ENCODE measurements around the gene INO80B. TPM values are rescaled to one million over a fixed set of nuclear protein-coding genes. Genes with fewer than 3 reads are reported as not detected.

Gene INO80B
- 10 to 100 TPM in 6 of 7 donors, 1 to 10 TPM in 1; 9.0 to 42.9 (median 28.6) TPM for total RNA-seq
- 10 to 100 TPM; 36.7 to 50.3 (median 43.7) TPM for polyA plus RNA-seq
- long read RNA-seq, donor 1, transcript INO80B-201 (5 exons, 1,261 nt): major isoform, 12 of 13 reads
- long read RNA-seq, donor 1, partial matches to known transcripts: 0 of 13 reads
- long read RNA-seq, donor 1, other reads (novel, unspliced or antisense): 0 of 13 reads
- long read RNA-seq, donor 2, transcript INO80B-201 (5 exons, 1,261 nt): major isoform, 6 of 6 reads
- long read RNA-seq, donor 2, partial matches to known transcripts: 0 of 6 reads
- long read RNA-seq, donor 2, other reads (novel, unspliced or antisense): 0 of 6 reads

GRCh38 chr2:74454654-74455511, at the start of gene INO80B:
Gene INO80B, plus strand, starts transcription at chr2:74455087. Its CDS starts 30 bp downstream, at chr2:74455117.
- H3K4me1 ChIP-seq: peaks cover 31 to 57% (median 40%) of the 10 kb centered on the region in 6 donors
- intact Hi-C loops (cut with DNase I; ENCODE audit: low total_unique reads): no loop called here
- peaks cover 0 to under 1% (median 0%) of the 10 kb centered on the region in 6 donors for H3K36me3 ChIP-seq
- no peaks in the 10 kb centered on the region for H3K9me3 ChIP-seq
- peak in 4 of 11 experiments; percentile 5 to 32 (median 20) for TF ChIP-seq CTCF (IDR thresholded peaks at IDR 0.05 in 8 of 11, conservative IDR thresholded peaks at IDR 0.05 in 3 of 11)
- peak; percentile 77 to 94 (median 89) for TF ChIP-seq POLR2AphosphoS5 (IDR thresholded peaks at IDR 0.05)
- peak in 1 of 3 donors; percentile 92 for TF ChIP-seq POLR2A (IDR thresholded peaks at IDR 0.05)
- peak within 1 kb of the TSS; percentile 36 to 99 (median 79) for H3K27ac ChIP-seq
- peak within 1 kb of the TSS; percentile 43 to 94 (median 68) for H3K4me3 ChIP-seq
- WGBS, 5 donors: 0 to 2% (median 1%) methylated on average over 39 to 40 of the region's 40 CpGs
- DNase-seq: peak; percentile 97
- H3K27me3 ChIP-seq (replicated peaks in 1 of 7): no peaks in the 10 kb centered on the region

DNA sequence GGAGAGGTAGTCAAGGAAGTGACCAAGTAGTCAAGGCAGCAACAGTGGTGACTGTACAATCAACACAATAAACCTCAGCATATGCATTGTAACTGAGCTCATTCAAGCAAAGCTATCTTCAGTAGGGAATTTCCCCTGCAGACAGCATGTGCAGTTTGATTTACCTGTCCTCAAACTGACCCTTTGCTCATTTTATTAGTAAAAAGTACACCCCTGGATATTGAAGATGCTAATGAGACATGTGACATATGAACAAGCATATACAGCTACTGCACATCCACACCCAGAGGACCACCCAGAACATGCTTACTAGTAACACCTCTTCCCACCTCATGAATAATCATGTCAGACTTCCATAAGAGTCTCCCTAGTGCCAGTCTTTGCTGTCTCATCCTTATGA, 48.9 kb upstream of the INO80B start:
- Histone ChIP-seq H3K36me3 (no peaks in the 10 kb centered on the region), H3K4me1 (no peaks in the 10 kb centered on the region), H3K27me3 (replicated peaks in 1 of 7) (no peaks in the 10 kb centered on the region), H3K4me3 (no peak overlapping the region), H3K9me3 (no peaks in the 10 kb centered on the region), H3K27ac (no peak overlapping the region)
- TF ChIP-seq POLR2AphosphoS5 (IDR thresholded peaks at IDR 0.05) (no peak), CTCF (IDR thresholded peaks at IDR 0.05 in 8 of 11, conservative IDR thresholded peaks at IDR 0.05 in 3 of 11) (no peak), POLR2A (IDR thresholded peaks at IDR 0.05) (no peak)
- intact Hi-C loops (cut with DNase I; ENCODE audit: low total_unique reads): no loop called here
- DNase-seq: no peak

DNA sequence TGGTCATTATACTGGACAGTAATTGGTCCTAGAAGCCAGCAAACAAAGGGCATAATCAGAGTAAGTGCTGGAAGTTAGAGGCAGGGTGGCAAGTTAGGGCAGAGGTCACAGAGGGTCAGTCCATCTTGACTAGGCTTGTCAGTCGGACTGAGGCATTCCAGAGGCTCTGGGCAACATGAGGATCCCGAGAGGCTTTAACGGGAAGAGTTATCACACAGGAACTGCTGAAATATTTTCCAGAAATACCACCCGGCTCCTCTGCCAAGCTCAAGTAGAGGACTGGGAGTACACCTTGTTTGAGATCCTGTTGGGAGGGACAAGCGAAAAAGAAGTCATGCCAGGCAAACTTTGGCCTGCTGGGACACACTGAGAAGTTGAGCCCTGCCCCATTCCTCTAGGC, 47.2 kb upstream of the INO80B start:
- 61 to 92% (median 79%) methylated on average over 5 of the region's 5 CpGs for WGBS, 5 donors

More for the DNA sequence above, 47.2 kb upstream of the INO80B start:
- Histone ChIP-seq H3K36me3 (no peaks in the 10 kb centered on the region), H3K27me3 (replicated peaks in 1 of 7) (no peaks in the 10 kb centered on the region), H3K4me3 (no peak overlapping the region), H3K9me3 (no peaks in the 10 kb centered on the region), H3K27ac (no peak overlapping the region), H3K4me1 (no peaks in the 10 kb centered on the region)
- intact Hi-C loops (cut with DNase I; ENCODE audit: low total_unique reads): no loop called here
- DNase-seq: no peak
- TF ChIP-seq POLR2A (IDR thresholded peaks at IDR 0.05) (no peak), CTCF (IDR thresholded peaks at IDR 0.05 in 8 of 11, conservative IDR thresholded peaks at IDR 0.05 in 3 of 11) (no peak), POLR2AphosphoS5 (IDR thresholded peaks at IDR 0.05) (no peak)
